ENCODE results near the gene CDC16.

Gene CDC16

DNA sequence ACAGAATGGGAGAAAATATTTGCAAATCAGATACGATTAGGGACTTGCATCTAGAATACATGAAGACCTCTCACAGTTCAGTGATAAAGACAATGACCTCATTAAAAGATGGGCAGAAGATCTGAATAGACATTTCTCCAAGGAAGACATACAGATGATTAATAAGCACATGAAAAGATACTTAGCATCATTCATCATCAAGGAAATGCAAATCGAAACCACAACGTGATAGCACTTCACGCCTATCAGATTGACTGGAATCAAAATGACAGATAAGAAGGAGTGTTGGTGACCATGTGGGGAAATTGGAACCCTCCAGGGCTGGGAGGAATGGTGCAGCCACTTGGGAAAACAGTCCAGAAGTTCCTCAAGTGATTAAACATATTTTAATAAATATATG is 29.8 kb upstream of the CDC16 start:
- H3K9me3 ChIP-seq (ENCODE audit: control insufficient read depth, low read length): no peaks in the 10 kb centered on the region
- H3K36me3 ChIP-seq (ENCODE audit: control insufficient read depth, insufficient read depth, low read length): no peaks in the 10 kb centered on the region
- no peaks in the 10 kb centered on the region for H3K4me1 ChIP-seq (ENCODE audit: control insufficient read depth, insufficient read depth, low read length)
- H3K4me3 ChIP-seq (ENCODE audit: insufficient read depth, low read depth, low read length): no peak overlapping the region
- WGBS, 2 experiments: 91 to 93% methylated on average over 4 of the region's 4 CpGs
- no peak overlapping the region for H3K27ac ChIP-seq (ENCODE audit: insufficient read depth, low read depth, low read length, poor library complexity, severe bottlenecking)
- peaks cover 5% of the 10 kb centered on the region for H3K27me3 ChIP-seq (ENCODE audit: control insufficient read depth, insufficient read depth, low read length, poor library complexity, severe bottlenecking)

DNA sequence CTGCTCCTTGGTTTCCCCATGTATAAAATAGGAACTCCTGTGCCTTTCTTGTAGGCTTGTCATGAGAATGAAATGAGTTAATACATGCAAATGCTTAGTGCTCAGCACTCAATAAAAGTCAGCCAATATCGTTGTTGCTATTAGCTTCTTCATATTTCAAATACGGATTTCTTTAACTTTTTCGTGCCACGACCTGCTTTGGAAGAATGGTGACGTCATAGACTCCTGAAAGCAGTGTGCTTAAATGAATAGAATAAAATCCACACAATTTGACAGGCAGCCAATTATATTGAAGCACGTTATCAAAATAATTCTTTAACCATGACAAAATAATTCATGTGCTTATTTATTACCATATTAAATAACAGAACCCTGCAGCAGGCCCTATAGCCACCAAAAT is 26.6 kb upstream of the CDC16 start:
- Histone ChIP-seq H3K27me3 (ENCODE audit: control insufficient read depth, insufficient read depth, low read length, poor library complexity, severe bottlenecking) (no peaks in the 10 kb centered on the region), H3K27ac (ENCODE audit: insufficient read depth, low read depth, low read length, poor library complexity, severe bottlenecking) (no peak overlapping the region)
- WGBS, 2 experiments: 93 to 97% methylated on average over 6 of the region's 6 CpGs

DNA sequence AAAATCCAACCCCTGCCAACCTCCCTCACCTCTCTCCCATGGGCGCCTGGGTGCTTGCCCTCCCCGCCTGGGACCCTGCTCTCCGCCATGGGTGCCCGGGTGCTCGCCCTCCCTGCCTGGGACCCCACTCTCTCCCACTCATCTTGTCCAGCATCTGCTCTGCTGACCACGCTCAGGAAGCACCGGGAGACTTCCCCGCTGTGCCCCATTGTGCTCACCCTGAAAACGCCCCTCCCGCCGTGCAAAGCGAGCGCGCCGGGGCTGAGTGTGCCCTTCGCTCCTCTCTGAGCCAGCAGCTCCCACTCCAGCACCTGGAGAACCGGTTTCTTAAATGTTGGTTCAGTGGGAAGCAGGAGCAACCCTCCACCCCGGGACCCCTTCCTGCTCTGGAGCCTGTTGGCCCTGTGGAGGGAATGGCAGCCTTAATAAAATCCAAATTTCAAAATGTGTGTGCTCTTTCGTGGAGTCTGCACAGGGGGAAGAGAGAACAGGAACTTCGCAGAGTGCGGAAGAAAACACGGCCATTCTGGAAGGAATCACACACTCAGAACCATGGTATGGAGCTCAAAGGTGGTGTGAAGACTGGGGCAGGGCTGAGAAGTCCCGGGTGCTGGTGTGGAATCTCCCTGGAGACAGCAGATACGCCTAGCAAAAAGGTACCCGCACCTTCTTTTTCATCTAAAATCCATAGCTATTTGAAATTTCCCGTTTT is 23.1 kb upstream of the CDC16 start:
- H3K36me3 ChIP-seq (ENCODE audit: control insufficient read depth, insufficient read depth, low read length): no peaks in the 10 kb centered on the region
- H3K27ac ChIP-seq (ENCODE audit: insufficient read depth, low read depth, low read length, poor library complexity, severe bottlenecking): no peak overlapping the region
- no peaks in the 10 kb centered on the region for H3K9me3 ChIP-seq (ENCODE audit: control insufficient read depth, low read length)
- H3K27me3 ChIP-seq (ENCODE audit: control insufficient read depth, insufficient read depth, low read length, poor library complexity, severe bottlenecking): no peaks in the 10 kb centered on the region
- 88 to 90% methylated on average over 26 of the region's 26 CpGs for WGBS, 2 experiments
- no peak overlapping the region for H3K4me3 ChIP-seq (ENCODE audit: insufficient read depth, low read depth, low read length)
- no peaks in the 10 kb centered on the region for H3K4me1 ChIP-seq (ENCODE audit: control insufficient read depth, insufficient read depth, low read length)

More for the DNA sequence above, 26.6 kb upstream of the CDC16 start:
- no peaks in the 10 kb centered on the region for H3K36me3 ChIP-seq (ENCODE audit: control insufficient read depth, insufficient read depth, low read length)
- no peaks in the 10 kb centered on the region for H3K9me3 ChIP-seq (ENCODE audit: control insufficient read depth, low read length)
- no peaks in the 10 kb centered on the region for H3K4me1 ChIP-seq (ENCODE audit: control insufficient read depth, insufficient read depth, low read length)
- H3K4me3 ChIP-seq (ENCODE audit: insufficient read depth, low read depth, low read length): no peak overlapping the region

GRCh38 chr13:114212158-114212495 is 22.6 kb upstream of the CDC16 start:
- H3K27me3 ChIP-seq (ENCODE audit: control insufficient read depth, insufficient read depth, low read length, poor library complexity, severe bottlenecking): no peaks in the 10 kb centered on the region
- no peaks in the 10 kb centered on the region for H3K9me3 ChIP-seq (ENCODE audit: control insufficient read depth, low read length)
- no peak overlapping the region for H3K4me3 ChIP-seq (ENCODE audit: insufficient read depth, low read depth, low read length)
- no peaks in the 10 kb centered on the region for H3K36me3 ChIP-seq (ENCODE audit: control insufficient read depth, insufficient read depth, low read length)
- WGBS, 2 experiments: 91% methylated on average over 6 of the region's 6 CpGs
- H3K27ac ChIP-seq (ENCODE audit: insufficient read depth, low read depth, low read length, poor library complexity, severe bottlenecking): no peak overlapping the region
- no peaks in the 10 kb centered on the region for H3K4me1 ChIP-seq (ENCODE audit: control insufficient read depth, insufficient read depth, low read length)

GRCh38 chr13:114213980-114214379 is 20.7 kb upstream of the CDC16 start:
- Histone ChIP-seq H3K36me3 (ENCODE audit: control insufficient read depth, insufficient read depth, low read length) (no peaks in the 10 kb centered on the region), H3K4me1 (ENCODE audit: control insufficient read depth, insufficient read depth, low read length) (no peaks in the 10 kb centered on the region), H3K27ac (ENCODE audit: insufficient read depth, low read depth, low read length, poor library complexity, severe bottlenecking) (no peak overlapping the region), H3K9me3 (ENCODE audit: control insufficient read depth, low read length) (no peaks in the 10 kb centered on the region), H3K4me3 (ENCODE audit: insufficient read depth, low read depth, low read length) (no peak overlapping the region), H3K27me3 (ENCODE audit: control insufficient read depth, insufficient read depth, low read length, poor library complexity, severe bottlenecking) (no peaks in the 10 kb centered on the region)
- WGBS, 2 experiments: 94 to 95% methylated on average over 7 of the region's 7 CpGs

DNA sequence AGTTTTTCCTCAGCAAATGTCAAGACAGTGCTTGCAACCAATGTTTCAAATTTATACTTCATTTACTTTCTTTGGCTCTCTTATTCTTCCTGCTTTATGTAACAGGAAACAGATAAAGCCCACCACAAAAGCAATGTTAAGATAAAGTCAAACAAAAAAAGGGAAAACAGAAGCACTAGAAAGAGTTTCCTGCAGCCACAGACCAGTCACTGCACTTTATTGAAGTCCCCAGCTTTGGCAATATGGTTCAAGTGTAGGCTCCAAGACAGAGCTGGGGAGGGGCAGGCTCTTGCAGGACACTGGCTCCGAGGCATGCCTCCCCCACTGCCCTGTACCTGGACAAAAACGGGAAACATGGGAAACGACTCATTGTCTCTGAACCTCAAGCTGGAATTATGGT is 15.3 kb upstream of the CDC16 start:
- no peaks in the 10 kb centered on the region for H3K27me3 ChIP-seq (ENCODE audit: control insufficient read depth, insufficient read depth, low read length, poor library complexity, severe bottlenecking)
- 88 to 90% methylated on average over 3 of the region's 3 CpGs for WGBS, 2 experiments

DNA sequence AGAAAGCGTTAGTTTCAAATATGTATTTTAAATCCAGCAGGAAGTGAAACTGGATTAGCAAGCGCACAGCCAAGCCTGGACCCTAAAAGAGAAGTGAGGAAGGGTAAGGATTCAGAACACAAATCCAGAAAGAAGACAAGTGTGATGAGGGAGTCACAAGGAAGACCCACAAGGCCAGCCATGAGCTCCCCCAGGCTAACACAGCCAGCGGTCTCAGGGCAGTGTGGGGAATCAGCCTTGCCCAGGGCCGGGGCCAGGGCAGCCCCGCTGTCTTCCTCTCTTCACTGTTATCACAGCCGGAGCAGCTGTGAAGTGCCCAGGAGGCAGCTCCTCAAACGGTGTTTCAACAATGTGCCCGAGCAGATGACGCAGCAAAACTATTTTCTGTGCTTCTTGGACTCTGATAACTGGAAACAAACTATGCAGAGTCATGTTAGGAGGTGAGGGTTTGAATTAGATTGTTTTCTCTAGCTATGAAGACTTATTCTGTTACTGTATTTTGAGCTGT is 12.2 kb upstream of the CDC16 start:
- Histone ChIP-seq H3K4me1 (ENCODE audit: control insufficient read depth, insufficient read depth, low read length) (no peaks in the 10 kb centered on the region), H3K27ac (ENCODE audit: insufficient read depth, low read depth, low read length, poor library complexity, severe bottlenecking) (no peak overlapping the region), H3K27me3 (ENCODE audit: control insufficient read depth, insufficient read depth, low read length, poor library complexity, severe bottlenecking) (peaks cover 2% of the 10 kb centered on the region), H3K9me3 (ENCODE audit: control insufficient read depth, low read length) (no peaks in the 10 kb centered on the region), H3K36me3 (ENCODE audit: control insufficient read depth, insufficient read depth, low read length) (no peaks in the 10 kb centered on the region), H3K4me3 (ENCODE audit: insufficient read depth, low read depth, low read length) (no peak overlapping the region)
- WGBS, 2 experiments: 86 to 89% methylated on average over 9 of the region's 9 CpGs

More for the DNA sequence above, 15.3 kb upstream of the CDC16 start:
- Histone ChIP-seq H3K27ac (ENCODE audit: insufficient read depth, low read depth, low read length, poor library complexity, severe bottlenecking) (no peak overlapping the region), H3K36me3 (ENCODE audit: control insufficient read depth, insufficient read depth, low read length) (no peaks in the 10 kb centered on the region), H3K4me3 (ENCODE audit: insufficient read depth, low read depth, low read length) (no peak overlapping the region), H3K4me1 (ENCODE audit: control insufficient read depth, insufficient read depth, low read length) (no peaks in the 10 kb centered on the region), H3K9me3 (ENCODE audit: control insufficient read depth, low read length) (no peaks in the 10 kb centered on the region)

- Histone ChIP-seq H3K36me3 (ENCODE audit: control insufficient read depth, insufficient read depth, low read length) (no peaks in the 10 kb centered on the region), H3K4me3 (ENCODE audit: insufficient read depth, low read depth, low read length) (no peak overlapping the region), H3K27ac (ENCODE audit: insufficient read depth, low read depth, low read length, poor library complexity, severe bottlenecking) (no peak overlapping the region), H3K27me3 (ENCODE audit: control insufficient read depth, insufficient read depth, low read length, poor library complexity, severe bottlenecking) (peaks cover 4% of the 10 kb centered on the region), H3K4me1 (ENCODE audit: control insufficient read depth, insufficient read depth, low read length) (no peaks in the 10 kb centered on the region), H3K9me3 (ENCODE audit: control insufficient read depth, low read length) (no peaks in the 10 kb centered on the region)
- WGBS, 2 experiments: 92 to 94% methylated on average over 13 of the region's 13 CpGs
Observed at GRCh38 chr13:114224201-114224600, 10.5 kb upstream of the CDC16 start.

DNA sequence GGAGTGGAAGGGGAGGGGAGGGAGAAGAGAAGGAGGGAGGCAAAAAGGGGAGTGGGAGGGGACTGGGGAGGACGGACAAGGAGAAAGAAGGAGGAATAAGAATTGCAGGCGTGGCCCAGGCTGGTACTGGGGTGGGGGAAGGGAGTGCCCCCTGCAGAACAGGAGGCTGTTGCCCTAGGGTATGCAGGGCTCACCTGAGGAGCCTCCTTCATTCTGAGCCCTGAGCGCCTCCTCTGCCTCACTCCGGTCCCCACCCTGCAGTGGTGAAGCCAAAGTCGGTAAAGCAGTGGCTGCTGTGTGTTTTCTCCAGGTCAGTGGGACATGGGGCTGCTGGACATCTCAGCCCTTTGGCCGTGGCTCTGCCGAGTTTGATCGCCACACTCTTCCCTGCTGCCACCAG is 9.1 kb upstream of the CDC16 start:
- no peaks in the 10 kb centered on the region for H3K9me3 ChIP-seq (ENCODE audit: control insufficient read depth, low read length)
- H3K4me3 ChIP-seq (ENCODE audit: insufficient read depth, low read depth, low read length): no peak overlapping the region
- H3K27ac ChIP-seq (ENCODE audit: insufficient read depth, low read depth, low read length, poor library complexity, severe bottlenecking): no peak overlapping the region
- H3K36me3 ChIP-seq (ENCODE audit: control insufficient read depth, insufficient read depth, low read length): no peaks in the 10 kb centered on the region
- no peaks in the 10 kb centered on the region for H3K4me1 ChIP-seq (ENCODE audit: control insufficient read depth, insufficient read depth, low read length)
- 88 to 90% methylated on average over 8 of the region's 8 CpGs for WGBS, 2 experiments
- H3K27me3 ChIP-seq (ENCODE audit: control insufficient read depth, insufficient read depth, low read length, poor library complexity, severe bottlenecking): peaks cover 4% of the 10 kb centered on the region

DNA sequence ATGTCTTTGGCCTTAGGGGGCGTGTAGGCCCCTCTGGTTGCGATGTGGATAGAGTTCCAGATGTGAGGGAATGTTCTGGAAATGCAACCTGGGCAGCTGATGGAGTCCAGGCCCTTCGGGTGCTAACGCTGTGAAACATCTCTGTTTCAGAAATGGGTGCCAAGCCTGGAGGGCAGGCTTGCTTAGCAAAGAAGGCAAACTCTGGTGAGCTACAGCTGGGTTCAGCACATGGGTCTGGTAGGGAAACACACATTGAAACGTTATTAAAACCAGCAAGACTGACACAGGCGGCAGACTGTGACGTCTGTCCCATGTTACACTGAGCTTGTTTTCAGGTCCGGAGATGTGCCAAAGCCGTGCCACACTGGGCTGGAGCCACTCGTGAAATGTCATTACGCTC is 8.6 kb upstream of the CDC16 start:
- no peak overlapping the region for H3K27ac ChIP-seq (ENCODE audit: insufficient read depth, low read depth, low read length, poor library complexity, severe bottlenecking)
- H3K4me1 ChIP-seq (ENCODE audit: control insufficient read depth, insufficient read depth, low read length): no peaks in the 10 kb centered on the region
- no peak overlapping the region for H3K4me3 ChIP-seq (ENCODE audit: insufficient read depth, low read depth, low read length)
- peaks cover 4% of the 10 kb centered on the region for H3K27me3 ChIP-seq (ENCODE audit: control insufficient read depth, insufficient read depth, low read length, poor library complexity, severe bottlenecking)
- 93% methylated on average over 11 of the region's 11 CpGs for WGBS, 2 experiments
- no peaks in the 10 kb centered on the region for H3K9me3 ChIP-seq (ENCODE audit: control insufficient read depth, low read length)
- H3K36me3 ChIP-seq (ENCODE audit: control insufficient read depth, insufficient read depth, low read length): no peaks in the 10 kb centered on the region

Data from ectodermal cell (in vitro differentiated cells).